H1 (cell line): Measurements from ENCODE around the gene KIF26B. TPM values are rescaled to one million over a fixed set of nuclear protein-coding genes. Genes with fewer than 3 reads are reported as not detected.

Experiments used
- CTBP2 ChIP-seq: IDR thresholded peaks from 2 replicates; pipeline ENCODE4 v1.7.0; 2011; ENCODE audit warnings: borderline replicate concordance, mild to moderate bottlenecking, moderate library complexity, mixed read lengths, low read length; ENCODE audit not compliant: insufficient read depth, insufficient read length
- KDM1A ChIP-seq: fragments of 200-600, 300-600 bp; sonication (generic); IDR thresholded peaks from 2 replicates; pipeline ENCODE4 v1.7.1; 2016; ENCODE audit warnings: mild to moderate bottlenecking, low read length, borderline replicate concordance
- polyA plus RNA-seq, 7 experiments: library from polyadenylated mRNA; depleted of rRNA in 3 of 7; stranded (reverse) in 5 of 7; unstranded in 2 of 7; fragments of >200 nt in 5 of 7; fragments of 200-250 nt in 2 of 7; gene quantifications; 1 replicate in 5 of 7; 2 replicates in 1 of 7; 4 replicates in 1 of 7; pipeline versions ENCODE4 v1.2.1 to v1.2.3, GENCODE V29; 2011 to 2013; ENCODE audit warnings: missing spikeins in 2 of 7, mixed read lengths in 2 of 7
- total RNA-seq: library from RNA; stranded (reverse); fragmentation: NEBNext Ultra II Directional; extraction: Animal tissue kit (Norgen Biotek cat#: 25700); gene quantifications from 2 replicates; pipeline ENCODE4 v1.2.1, GENCODE V29; 2021

KIF26B gene
- total and polyA plus RNA-seq, 2 of the 8 experiments (the other 6 are each of a cell fraction or from before 2014, with no cell fraction given), result 0.06 to 0.28 TPM

- TF ChIP-seq CTBP2 (no peak), KDM1A (no peak)
These were observed 435.1 kb downstream of the KIF26B start (continued) for GRCh38 chr1:245589906-245590305.
